Small intestine (tissue), 7 donors: Measurements from ENCODE around the gene KMT2C. TPM values are rescaled to one million over a fixed set of nuclear protein-coding genes. Genes with fewer than 3 reads are reported as not detected.

Experiments
- DNase-seq, 2 donors: peaks; one replicate each; pipeline versions ENCODE4 v3.0.0 to v3.0.0-alpha.2; 2013
- FAIRE-seq: peaks from 2 replicates; lab custom pipeline; 2012; peaks lifted over from hg19 to GRCh38; lab: Jason Lieb, UNC
- H3K27ac ChIP-seq, 3 donors: one replicate each; pipeline ENCODE4 v1.5.1; 2013; ENCODE audit warnings: low read length in 2 of 3, mild to moderate bottlenecking in 2 of 3, control low read depth in 1 of 3, inconsistent platforms in 1 of 3, low read depth in 1 of 3, moderate library complexity in 1 of 3
- H3K27me3 ChIP-seq, 3 donors: one replicate each; pipeline ENCODE4 v1.6.1; 2013; ENCODE audit warnings: low read length in 3 of 3, inconsistent platforms in 1 of 3; ENCODE audit not compliant: control insufficient read depth in 3 of 3, insufficient read depth in 3 of 3
- H3K36me3 ChIP-seq, 3 donors: one replicate each; pipeline ENCODE4 v1.6.1; 2013; ENCODE audit warnings: low read length in 3 of 3, inconsistent platforms in 1 of 3, low read depth in 1 of 3, mild to moderate bottlenecking in 1 of 3, moderate library complexity in 1 of 3; ENCODE audit not compliant: control insufficient read depth in 3 of 3, insufficient read depth in 2 of 3
- H3K4me1 ChIP-seq, 3 donors: one replicate each; pipeline ENCODE4 v1.6.1; 2013; ENCODE audit warnings: low read length in 2 of 3, inconsistent platforms in 1 of 3, low read depth in 1 of 3, mild to moderate bottlenecking in 1 of 3, moderate library complexity in 1 of 3; ENCODE audit not compliant: control insufficient read depth in 3 of 3, insufficient read depth in 2 of 3
- H3K4me3 ChIP-seq, 3 donors: one replicate each; pipeline ENCODE4 v1.5.1; 2013; ENCODE audit warnings: low read length in 3 of 3, control low read depth in 1 of 3, inconsistent platforms in 1 of 3, low read depth in 1 of 3, mild to moderate bottlenecking in 1 of 3, moderate library complexity in 1 of 3
- H3K9me3 ChIP-seq, 2 donors: one replicate each; pipeline ENCODE4 v1.6.1; 2013; ENCODE audit warnings: low read depth in 1 of 2, low read length in 1 of 2; ENCODE audit not compliant: control insufficient read depth in 2 of 2, insufficient read depth in 1 of 2
- WGBS, 3 donors: extraction: QIAGEN DNeasy Blood & Tissue Kit; methylation state at CpG; one replicate each; pipeline ENCODE4 v1.1.7; 2013; 5-methylcytosine and 5-hydroxymethylcytosine counted together
- polyA plus RNA-seq, 4 donors: library from polyadenylated mRNA; stranded (reverse) in 3 of 4; unstranded in 1 of 4; fragments of 200-250 nt in 3 of 4; fragments of 120-200 nt in 1 of 4; gene quantifications; one replicate each; pipeline versions ENCODE4 v1.2.1 to v1.2.3, GENCODE V29; 2013
- donor health status: healthy with polysubstance abuse.
- donor health status: control.
- donor health status: control.
- donor health status: Bipolar disorder and iron deficiency.
- donor health status: healthy.

Gene KMT2C
- polyA plus RNA-seq, 4 donors, result 5.7 to 34.8 (median 8.6) TPM

GRCh38 chr7:152178405-152179058 is 257.3 kb downstream of the KMT2C start:
- peaks cover 19 to 54% (median 24%) of the 10 kb centered on the region in 3 donors for H3K36me3 ChIP-seq
- no peaks in the 10 kb centered on the region for H3K4me1 ChIP-seq
- no peak overlapping the region for H3K27ac ChIP-seq

GRCh38 chr7:152177681-152178404 is 258.0 kb downstream of the KMT2C start:
- peaks cover 19 to 52% (median 24%) of the 10 kb centered on the region in 3 donors for H3K36me3 ChIP-seq
- FAIRE-seq, result no peak

More at GRCh38 chr7:152178405-152179058, 257.3 kb downstream of the KMT2C start:
- H3K4me3 ChIP-seq, result no peak overlapping the region
- 86 to 94% (median 89%) methylated on average over 3 of the region's 3 CpGs for WGBS, 3 donors
- no peaks in the 10 kb centered on the region for H3K9me3 ChIP-seq
- DNase-seq (no peak), FAIRE-seq (no peak)
- H3K27me3 ChIP-seq, result no peaks in the 10 kb centered on the region

GRCh38 chr7:152176797-152177196 is 259.0 kb downstream of the KMT2C start:
- 78 to 97% (median 84%) methylated on average over 2 of the region's 2 CpGs for WGBS, 3 donors
- DNase-seq, result no peak
- peaks cover 13 to 50% (median 23%) of the 10 kb centered on the region in 3 donors for H3K36me3 ChIP-seq
- no peak for FAIRE-seq
- H3K27ac ChIP-seq, result no peak overlapping the region
- H3K4me1 ChIP-seq, result no peaks in the 10 kb centered on the region
- H3K9me3 ChIP-seq, result no peaks in the 10 kb centered on the region
- H3K27me3 ChIP-seq, result no peaks in the 10 kb centered on the region
- no peak overlapping the region for H3K4me3 ChIP-seq

More at GRCh38 chr7:152177681-152178404, 258.0 kb downstream of the KMT2C start:
- 93 to 98% (median 96%) methylated on average over 7 of the region's 7 CpGs for WGBS, 3 donors
- Histone ChIP-seq H3K4me3 (no peak overlapping the region), H3K4me1 (no peaks in the 10 kb centered on the region), H3K27ac (no peak overlapping the region), H3K9me3 (no peaks in the 10 kb centered on the region), H3K27me3 (no peaks in the 10 kb centered on the region)
- DNase-seq, result no peak

- DNase-seq (no peak), FAIRE-seq (no peak)
- Histone ChIP-seq H3K27me3 (no peaks in the 10 kb centered on the region), H3K4me1 (no peaks in the 10 kb centered on the region), H3K9me3 (no peaks in the 10 kb centered on the region), H3K27ac (no peak overlapping the region), H3K36me3 (peaks cover 3 to 29% (median 20%) of the 10 kb centered on the region in 3 donors), H3K4me3 (no peak overlapping the region)
- WGBS, 3 donors, result 84 to 94% (median 85%) methylated on average over 5 of the region's 5 CpGs
Observed at GRCh38 chr7:152173372-152174070, 262.3 kb downstream of the KMT2C start.

GRCh38 chr7:152162287-152162686 is 273.5 kb downstream of the KMT2C start:
- DNase-seq (no peak), FAIRE-seq (no peak)
- no peak overlapping the region for H3K27ac ChIP-seq
- H3K4me3 ChIP-seq, result no peak overlapping the region
- no peaks in the 10 kb centered on the region for H3K27me3 ChIP-seq
- peaks cover 10 to 39% (median 37%) of the 10 kb centered on the region in 3 donors for H3K36me3 ChIP-seq
- WGBS, 3 donors, result 89 to 91% (median 90%) methylated on average over 6 of the region's 6 CpGs
- no peaks in the 10 kb centered on the region for H3K4me1 ChIP-seq
- H3K9me3 ChIP-seq, result no peaks in the 10 kb centered on the region

GRCh38 chr7:152161171-152161570 is 274.6 kb downstream of the KMT2C start:
- Histone ChIP-seq H3K36me3 (peaks cover 8 to 41% (median 35%) of the 10 kb centered on the region in 3 donors), H3K27me3 (no peaks in the 10 kb centered on the region), H3K4me3 (no peak overlapping the region), H3K9me3 (no peaks in the 10 kb centered on the region), H3K27ac (no peak overlapping the region), H3K4me1 (no peaks in the 10 kb centered on the region)
- DNase-seq, result no peak
- FAIRE-seq, result no peak

GRCh38 chr7:152158801-152159587 is 276.8 kb downstream of the KMT2C start:
- FAIRE-seq (no peak), DNase-seq (no peak)
- H3K27ac ChIP-seq, result peak overlapping the region in 1 of 3 donors; percentile 78
- 78 to 90% (median 85%) methylated on average over 11 of the region's 11 CpGs for WGBS, 3 donors
- H3K4me3 ChIP-seq, result no peak overlapping the region
- H3K9me3 ChIP-seq, result no peaks in the 10 kb centered on the region
- H3K4me1 ChIP-seq, result no peaks in the 10 kb centered on the region
- H3K36me3 ChIP-seq, result peaks cover 18 to 46% (median 44%) of the 10 kb centered on the region in 3 donors
- H3K27me3 ChIP-seq, result no peaks in the 10 kb centered on the region

- Histone ChIP-seq H3K4me1 (no peaks in the 10 kb centered on the region), H3K9me3 (no peaks in the 10 kb centered on the region), H3K27me3 (no peaks in the 10 kb centered on the region), H3K36me3 (peaks cover 18 to 52% (median 39%) of the 10 kb centered on the region in 3 donors), H3K27ac (no peak overlapping the region), H3K4me3 (no peak overlapping the region)
- FAIRE-seq (no peak), DNase-seq (no peak)
- 88 to 98% (median 89%) methylated on average over 5 of the region's 5 CpGs for WGBS, 3 donors
Observed at GRCh38 chr7:152152267-152152666, 283.5 kb downstream of the KMT2C start.
